GM23248 (cell line): ENCODE results near the gene TBC1D10A.

ENCODE experiments used
- EZH2 ChIP-seq: fragments of 200-600 bp; sonication (generic); IDR thresholded peaks from 2 replicates; pipeline ENCODE4 v1.6.1; 2018; ENCODE audit warnings: antibody characterized with exemption, mild to moderate bottlenecking; ENCODE audit not compliant: insufficient read depth, poor library complexity, severe bottlenecking
- EZH2phosphoT487 ChIP-seq: fragments of 200-600 bp; sonication (generic); IDR thresholded peaks from 2 replicates; pipeline ENCODE4 v1.6.1; 2018; ENCODE audit warnings: antibody characterized with exemption, moderate library complexity, mild to moderate bottlenecking, low read depth; ENCODE audit not compliant: insufficient read depth

- no peak for TF ChIP-seq EZH2
- no peak for TF ChIP-seq EZH2phosphoT487
Measured at GRCh38 chr22:30262917-30263741, 63.6 kb downstream of the TBC1D10A start.
